CD14-positive monocyte (primary cell): ENCODE data around the gene ZCCHC14. TPM values are rescaled to one million over a fixed set of nuclear protein-coding genes. Genes with fewer than 3 reads are reported as not detected.
A peak's percentile ranks its signal among the peaks of the same experiment; 100 is the strongest.

Experiments used
- DNase-seq, 3 donors: peaks; one replicate each; pipeline ENCODE4 v3.0.0-alpha.2; 2011 to 2022
- H2AFZ ChIP-seq: 2 replicates; pipeline ENCODE4 v1.6.0; 2012; ENCODE audit warnings: mild to moderate bottlenecking, low read depth, low read length, inconsistent platforms; ENCODE audit not compliant: insufficient read depth, poor library complexity, severe bottlenecking
- H3K27ac ChIP-seq, 2 donors: 1 replicate in 1 of 2; 2 replicates in 1 of 2; pipeline ENCODE4 v1.5.1; 2012 to 2013; ENCODE audit warnings: low read length in 2 of 2, control low read depth in 1 of 2, inconsistent platforms in 1 of 2, low read depth in 1 of 2, mild to moderate bottlenecking in 1 of 2
- H3K27me3 ChIP-seq, 2 donors: one replicate each; pipeline versions ENCODE4 v1.6.0 to v1.6.1; 2011 to 2013; ENCODE audit warnings: low read length in 2 of 2; ENCODE audit not compliant: control insufficient read depth in 2 of 2, insufficient read depth in 2 of 2
- H3K36me3 ChIP-seq, 2 donors: replicated peaks in 1 of 2; 1 replicate in 1 of 2; 2 replicates in 1 of 2; pipeline versions ENCODE4 v1.5.1 to v1.6.1; 2012 to 2013; ENCODE audit warnings: low read length in 2 of 2, control low read depth in 1 of 2, inconsistent platforms in 1 of 2, mild to moderate bottlenecking in 1 of 2; ENCODE audit not compliant: insufficient read depth in 2 of 2, control insufficient read depth in 1 of 2
- H3K4me1 ChIP-seq, 2 donors: 1 replicate in 1 of 2; 2 replicates in 1 of 2; pipeline versions ENCODE4 v1.5.1 to v1.6.1; 2012 to 2013; ENCODE audit warnings: low read length in 2 of 2, control low read depth in 1 of 2, inconsistent platforms in 1 of 2, mild to moderate bottlenecking in 1 of 2, moderate library complexity in 1 of 2; ENCODE audit not compliant: insufficient read depth in 2 of 2, control insufficient read depth in 1 of 2
- H3K4me2 ChIP-seq: replicated peaks from 2 replicates; pipeline ENCODE3; 2012; ENCODE audit warnings: low read length, moderate library complexity, mild to moderate bottlenecking; ENCODE audit not compliant: poor library complexity, severe bottlenecking; ENCODE audit errors: extremely low read depth
- H3K4me3 ChIP-seq, 3 experiments: fragments of 200-600 bp in 1 of 3; sonication (generic) in 1 of 3; replicated peaks in 1 of 3; 1 replicate in 2 of 3; 2 replicates in 1 of 3; pipeline ENCODE4 v1.5.1; 2011 to 2013; ENCODE audit warnings: low read length in 3 of 3, mild to moderate bottlenecking in 3 of 3, control low read depth in 2 of 3, low read depth in 2 of 3, inconsistent platforms in 1 of 3, moderate library complexity in 1 of 3
- H3K79me2 ChIP-seq: 2 replicates; pipeline ENCODE4 v1.6.0; 2012; ENCODE audit warnings: mild to moderate bottlenecking, control low read depth, inconsistent platforms, low read length, moderate library complexity; ENCODE audit not compliant: insufficient read depth
- H3K9ac ChIP-seq: 2 replicates; pipeline ENCODE4 v1.6.0; 2017; ENCODE audit warnings: low read length, mild to moderate bottlenecking; ENCODE audit not compliant: insufficient read depth, poor library complexity, severe bottlenecking
- H3K9me3 ChIP-seq, 2 donors: replicated peaks in 1 of 2; 1 replicate in 1 of 2; 2 replicates in 1 of 2; pipeline versions ENCODE4 v1.5.1 to v1.6.1; 2012 to 2013; ENCODE audit warnings: low read length in 2 of 2, control low read depth in 1 of 2; ENCODE audit not compliant: control insufficient read depth in 1 of 2, insufficient read depth in 1 of 2
- H4K20me1 ChIP-seq: 2 replicates; pipeline ENCODE4 v1.6.0; 2012; ENCODE audit warnings: mild to moderate bottlenecking, low read length, control low read depth, moderate library complexity; ENCODE audit not compliant: insufficient read depth
- H3K27ac Mint-ChIP-seq, 7 donors: one replicate each; pipeline ENCODE4 v1.8.0; 2020; ENCODE audit warnings: mild to moderate bottlenecking in 7 of 7, mixed read lengths in 7 of 7, moderate library complexity in 6 of 7, inconsistent platforms in 2 of 7
- H3K27me3 Mint-ChIP-seq, 3 donors: one replicate each; pipeline ENCODE4 v1.8.0; 2021 to 2022; ENCODE audit warnings: low read depth in 3 of 3, mild to moderate bottlenecking in 3 of 3, mixed read lengths in 3 of 3, moderate library complexity in 3 of 3, inconsistent platforms in 1 of 3
- H3K36me3 Mint-ChIP-seq, 2 donors: one replicate each; pipeline ENCODE4 v1.8.0; 2020; ENCODE audit warnings: mixed read lengths in 2 of 2, inconsistent platforms in 1 of 2, mild to moderate bottlenecking in 1 of 2
- H3K4me1 Mint-ChIP-seq: one replicate; pipeline ENCODE4 v1.8.0; 2020; ENCODE audit warnings: mild to moderate bottlenecking, mixed read lengths
- H3K4me3 Mint-ChIP-seq, 2 donors: one replicate each; pipeline ENCODE4 v1.8.0; 2020; ENCODE audit warnings: mild to moderate bottlenecking in 2 of 2, mixed read lengths in 2 of 2, moderate library complexity in 1 of 2
- H3K9me3 Mint-ChIP-seq, 7 donors: one replicate each; pipeline ENCODE4 v1.8.0; 2020 to 2022; ENCODE audit warnings: mixed read lengths in 7 of 7, mild to moderate bottlenecking in 6 of 7, moderate library complexity in 6 of 7, inconsistent platforms in 2 of 7
- CTCF ChIP-seq: fragments of 200-600 bp; IDR thresholded peaks from one replicate; pipeline ENCODE4 v1.8.0; 2022; ENCODE audit warnings: antibody characterized with exemption, mild to moderate bottlenecking
- WGBS: methylation state at CpG from one replicate; pipeline ENCODE4 v1.1.5; 2013; ENCODE audit warnings: missing lambda C conversion rate; ENCODE audit not compliant: insufficient coverage; 5-methylcytosine and 5-hydroxymethylcytosine counted together
- intact Hi-C, 2 donors: fragments of 100-400 bp; cut with micrococcal nuclease; formaldehyde crosslinking; loops; one replicate each; pipeline versions ENCODE4 v1.15.0 to v1.15.1; 2023
- polyA plus RNA-seq, 3 donors: library from polyadenylated mRNA; depleted of rRNA in 1 of 3; unstranded in 2 of 3; stranded (reverse) in 1 of 3; fragments of 300-500 nt in 2 of 3; fragments of >200 nt in 1 of 3; fragmentation: Illumina TruSeq in 2 of 3; gene quantifications; 1 replicate in 2 of 3; 2 replicates in 1 of 3; pipeline ENCODE4 v1.2.3, GENCODE V29; 2012 to 2021

The ZCCHC14 gene
- polyA plus RNA-seq, 3 donors = 0.11 to 4.0 (median 0.22) TPM

- no peaks in the 10 kb centered on the region for H3K27me3 ChIP-seq
- peaks cover 35 to 52% of the 10 kb centered on the region in 2 donors for H3K36me3 Mint-ChIP-seq
- H3K4me2 ChIP-seq = no peak overlapping the region
- no peaks in the 10 kb centered on the region for H3K79me2 ChIP-seq
- H3K36me3 ChIP-seq = peaks cover 16 to 32% of the 10 kb centered on the region in 2 donors
- H3K27me3 Mint-ChIP-seq = peaks cover 0 to 4% (median 2%) of the 10 kb centered on the region in 3 donors
- H3K4me3 ChIP-seq = no peak overlapping the region
- H3K4me1 ChIP-seq = no peaks in the 10 kb centered on the region
- no peak overlapping the region for H3K27ac ChIP-seq
- no peaks in the 10 kb centered on the region for H3K9me3 ChIP-seq
- TF ChIP-seq CTCF = no peak
- H3K9me3 Mint-ChIP-seq = peaks cover 0 to 3% (median 0%) of the 10 kb centered on the region in 7 donors
- H3K4me3 Mint-ChIP-seq = no peak overlapping the region
- H3K4me1 Mint-ChIP-seq = no peaks in the 10 kb centered on the region
- H3K27ac Mint-ChIP-seq = peak overlapping the region in 1 of 7 donors; percentile 15
- H4K20me1 ChIP-seq = peaks cover 4% of the 10 kb centered on the region
- no peak overlapping the region for H2AFZ ChIP-seq
- intact Hi-C loops = no loop called here
- WGBS = 98% methylated on average over 5 of the region's 12 CpGs
- DNase-seq = no peak
- no peak overlapping the region for H3K9ac ChIP-seq
Measured at GRCh38 chr16:87424266-87424665, 68.6 kb downstream of the ZCCHC14 start.

GRCh38 chr16:87423429-87423828, 69.4 kb downstream of the ZCCHC14 start:
- Histone ChIP-seq H3K79me2 (no peaks in the 10 kb centered on the region), H3K27ac (no peak overlapping the region), H3K4me1 (no peaks in the 10 kb centered on the region), H3K4me3 (no peak overlapping the region), H2AFZ (no peak overlapping the region), H3K9ac (no peak overlapping the region), H3K4me2 (no peak overlapping the region), H3K27me3 (no peaks in the 10 kb centered on the region), H4K20me1 (peaks cover 4% of the 10 kb centered on the region), H3K36me3 (peaks cover 14 to 32% of the 10 kb centered on the region in 2 donors), H3K9me3 (no peaks in the 10 kb centered on the region)
- Mint-ChIP-seq H3K9me3 (peaks cover 0 to 3% (median 0%) of the 10 kb centered on the region in 7 donors), H3K27ac (no peak overlapping the region), H3K4me1 (no peaks in the 10 kb centered on the region), H3K27me3 (peaks cover 0 to 4% (median 2%) of the 10 kb centered on the region in 3 donors), H3K4me3 (no peak overlapping the region), H3K36me3 (peaks cover 32 to 54% of the 10 kb centered on the region in 2 donors)
- intact Hi-C loops = no loop called here
- DNase-seq = no peak
- 93% methylated on average over 7 of the region's 15 CpGs for WGBS
- no peak for TF ChIP-seq CTCF
